Forelimb muscle (tissue), 1 donor: ENCODE results near the gene PRKCA. TPM values are rescaled to one million over a fixed set of nuclear protein-coding genes. Genes with fewer than 3 reads are reported as not detected.
"Not testable (repeated sequence)": the region's sequence is repeated elsewhere in the genome, so short reads cannot be mapped to it uniquely, and the experiment has no call there.

Experiments
- DNase-seq: peaks from one replicate; pipeline ENCODE4 v3.0.0-alpha.2; 2013; ENCODE audit warnings: low read depth
- polyA plus RNA-seq: library from polyadenylated mRNA; unstranded; fragments of 120-200 nt; gene quantifications from one replicate; pipeline ENCODE4 v1.2.1, GENCODE V29; 2013; ENCODE audit not compliant: insufficient read length

Gene PRKCA
- polyA plus RNA-seq, 1 donor = 2.4 TPM

- no peak for DNase-seq
These were observed 135.1 kb downstream of the PRKCA start for GRCh38 chr17:66437476-66438026.

GRCh38 chr17:66438101-66438500 lies 135.7 kb downstream of the PRKCA start:
- no peak for DNase-seq

- DNase-seq = no peak
These were observed 138.8 kb downstream of the PRKCA start for GRCh38 chr17:66441101-66441661.

- DNase-seq = no peak
These were observed 140.8 kb downstream of the PRKCA start for GRCh38 chr17:66443166-66443565.

DNA sequence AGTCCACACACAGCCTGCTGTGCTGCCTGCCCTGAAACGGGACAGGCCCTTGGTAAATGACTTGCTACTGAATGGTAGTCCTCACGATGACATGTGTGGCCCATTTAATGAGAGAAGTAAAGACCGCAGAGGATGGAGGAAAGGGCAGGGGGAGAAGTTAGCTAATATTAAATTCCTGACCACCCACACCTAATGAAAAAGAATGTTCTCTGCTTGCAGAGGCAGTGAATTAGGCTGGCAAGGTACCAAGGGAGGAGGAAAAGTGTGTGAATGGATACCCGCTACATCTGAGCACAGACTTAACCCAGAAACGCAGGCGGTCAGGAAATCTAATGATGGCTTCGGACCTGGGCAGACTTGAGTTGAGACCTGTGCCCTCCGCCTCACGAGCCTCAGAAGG lies 141.2 kb downstream of the PRKCA start:
- DNase-seq = no peak

DNA sequence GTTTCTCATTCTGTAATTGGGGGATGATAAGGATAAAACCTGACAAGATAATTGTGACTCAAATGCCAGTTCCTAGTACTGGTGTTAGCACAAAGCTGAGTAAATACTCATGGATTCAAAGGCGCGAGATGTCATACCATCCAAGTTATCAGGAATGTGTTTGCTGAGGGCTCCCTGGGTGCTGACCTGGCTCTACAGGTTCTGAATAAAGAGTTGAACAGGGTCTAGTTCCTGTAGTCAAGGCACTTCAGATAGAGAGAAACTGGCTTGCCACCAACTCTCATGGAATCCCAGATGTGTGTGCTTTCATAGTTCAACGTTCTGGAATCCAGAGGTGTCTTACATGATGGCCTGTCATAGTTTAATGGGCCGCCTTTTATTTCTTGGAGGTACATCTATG lies 141.6 kb downstream of the PRKCA start:
- no peak for DNase-seq

- DNase-seq = no peak
These were observed 142.8 kb downstream of the PRKCA start for GRCh38 chr17:66445229-66445628.

DNA sequence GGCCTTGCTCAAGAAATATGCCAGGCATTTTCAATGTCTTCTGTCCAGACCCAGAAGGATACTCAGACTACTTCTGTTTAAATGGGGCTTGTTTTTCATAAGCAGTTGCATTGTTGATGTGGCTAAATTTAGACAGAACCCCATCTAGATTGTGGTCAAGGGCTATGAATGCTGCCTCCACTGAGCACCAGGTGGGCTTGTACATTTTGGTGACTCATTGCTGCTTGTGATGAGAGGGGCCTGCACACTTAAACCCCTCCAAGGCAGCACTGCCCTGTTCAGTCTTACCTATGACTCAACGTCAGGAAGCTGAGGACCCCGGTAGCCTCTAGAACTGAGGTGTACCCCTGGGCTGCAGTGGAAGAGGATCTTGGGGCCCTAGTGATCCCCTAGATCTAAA lies 144.0 kb downstream of the PRKCA start:
- no peak for DNase-seq

DNA sequence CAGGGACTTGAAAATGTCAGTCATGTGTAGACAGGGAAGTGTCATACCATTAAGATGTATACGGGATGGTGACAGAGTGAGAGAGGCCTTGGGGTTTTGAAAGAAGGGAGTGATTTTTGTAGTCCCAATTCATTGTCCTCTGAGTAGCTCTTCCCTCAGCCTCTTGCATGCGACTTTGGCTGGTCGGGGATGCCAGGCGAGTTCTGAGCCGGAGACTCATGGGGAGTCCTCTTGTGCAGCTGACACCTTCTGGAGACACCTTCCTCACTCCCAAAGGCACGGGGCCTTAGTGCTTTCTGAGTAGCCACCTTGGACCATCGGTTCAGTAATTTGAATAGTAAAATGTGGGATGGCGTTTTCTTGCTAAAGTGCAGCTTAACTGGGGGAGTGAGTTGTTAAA lies 144.7 kb downstream of the PRKCA start:
- no peak for DNase-seq

DNA sequence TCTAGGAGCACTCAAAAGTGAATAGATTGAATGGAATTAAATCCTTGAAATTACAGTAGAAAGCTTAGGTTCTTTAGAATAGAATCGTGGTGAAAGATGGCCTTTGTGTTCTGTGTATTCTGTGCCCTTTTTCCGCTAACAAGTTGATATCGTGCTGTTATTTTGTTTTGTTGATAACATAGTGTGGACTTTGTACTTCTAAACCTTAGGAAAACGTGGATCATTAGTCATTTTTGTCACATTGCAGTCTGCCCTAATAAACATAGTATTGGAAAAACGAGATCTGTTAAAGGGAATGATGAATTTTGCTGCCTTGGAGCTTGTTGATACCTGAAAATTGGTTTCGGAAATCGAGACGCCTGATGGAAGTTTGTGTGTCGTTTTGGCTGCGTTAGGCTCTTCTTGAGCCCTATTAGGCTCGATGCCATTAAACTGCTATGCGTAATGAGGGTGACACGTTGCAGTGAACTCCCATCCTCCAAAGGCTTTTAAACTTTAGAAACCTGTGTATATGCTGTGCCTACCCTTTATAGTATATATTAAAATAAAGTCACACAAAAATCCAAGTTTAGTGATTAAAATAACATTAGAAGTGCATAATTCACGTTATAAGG lies 145.7 kb downstream of the PRKCA start:
- DNase-seq = no peak

- no peak for DNase-seq
These were observed 147.1 kb downstream of the PRKCA start for GRCh38 chr17:66449418-66449977.

DNA sequence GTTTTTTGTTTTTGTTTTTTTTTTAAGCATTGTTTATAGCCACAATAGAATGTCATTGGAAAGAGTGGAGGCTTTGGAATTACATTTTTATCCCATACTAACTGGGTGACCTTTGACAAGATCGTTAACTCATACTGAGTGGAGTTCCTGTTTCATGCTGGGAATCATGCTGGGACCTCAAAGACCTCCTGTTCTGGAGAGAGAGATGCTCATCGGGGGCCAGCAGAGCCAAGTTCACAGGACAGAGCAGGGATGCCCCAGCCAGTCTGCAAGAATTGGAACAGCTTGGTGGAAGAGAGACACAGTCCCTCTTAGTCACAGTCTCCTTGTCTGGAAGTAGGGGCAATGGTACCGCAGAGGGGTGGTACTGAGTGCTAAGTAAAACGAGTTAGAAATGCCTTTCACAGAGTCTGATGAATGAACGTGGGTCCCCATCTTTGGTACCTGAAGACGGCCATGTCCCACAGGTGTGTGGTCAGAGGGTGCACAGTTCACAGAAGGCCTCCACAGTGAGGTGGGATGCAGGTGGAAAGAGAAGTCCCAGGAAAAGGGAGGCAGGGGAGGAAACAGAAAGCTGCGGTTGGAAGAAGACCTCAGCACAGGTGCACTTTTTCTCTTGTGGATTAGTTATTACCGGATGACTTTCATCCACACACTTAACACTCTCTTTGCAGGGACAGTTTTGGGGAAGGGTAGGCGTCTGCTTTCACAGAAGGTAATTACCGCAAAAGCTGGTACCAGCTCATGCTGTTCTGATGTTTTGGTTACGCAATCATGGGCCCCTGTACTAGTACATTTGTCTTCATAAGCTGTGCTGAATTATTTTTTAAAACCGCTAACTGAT lies 147.8 kb downstream of the PRKCA start:
- no peak for DNase-seq

- DNase-seq = no peak
These were observed 148.4 kb downstream of the PRKCA start for GRCh38 chr17:66450852-66451158.

GRCh38 chr17:66451188-66452149 lies 149.1 kb downstream of the PRKCA start:
- DNase-seq = no peak

GRCh38 chr17:66455060-66455459 lies 152.6 kb downstream of the PRKCA start:
- no peak for DNase-seq

DNA sequence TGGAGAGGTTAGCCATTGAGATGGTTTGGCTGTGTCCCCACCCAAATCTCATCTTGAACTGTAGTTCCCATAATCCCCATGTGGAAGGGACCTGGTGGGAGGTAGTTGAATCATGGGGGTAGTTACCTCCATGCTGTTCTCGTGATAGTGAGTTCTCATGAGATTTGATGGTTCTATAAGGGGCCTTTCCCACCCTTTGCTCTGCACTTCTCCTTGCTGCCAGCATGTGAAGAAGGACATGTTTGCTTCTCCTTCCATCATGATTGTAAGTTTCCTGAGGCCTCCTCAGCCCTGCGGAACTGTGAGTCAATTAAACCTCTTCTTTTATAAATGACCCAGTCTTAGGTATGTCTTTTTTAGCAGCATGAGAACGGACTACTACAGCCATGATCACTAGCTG lies 155.1 kb downstream of the PRKCA start:
- DNase-seq = not testable (repeated sequence)

DNA sequence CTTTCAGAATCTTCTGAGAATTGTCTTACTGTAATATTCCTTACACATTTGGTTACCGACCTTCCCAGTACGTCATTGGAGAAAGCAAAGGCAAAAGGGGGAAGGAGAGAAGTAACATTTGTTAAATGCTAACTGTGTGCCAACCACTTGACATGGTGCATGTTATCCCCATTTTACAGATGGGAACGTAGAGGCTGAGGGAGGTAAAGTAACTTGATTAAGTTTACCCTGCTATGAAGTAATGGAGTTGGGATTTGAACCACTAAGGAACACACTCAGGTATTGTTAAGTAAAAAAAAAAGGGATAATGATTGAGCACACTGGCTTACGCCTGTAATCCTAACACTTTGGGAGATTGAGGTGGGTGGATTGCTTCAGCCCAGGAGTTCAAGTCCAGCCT lies 156.4 kb downstream of the PRKCA start:
- no peak for DNase-seq

- no peak for DNase-seq
These were observed 157.4 kb downstream of the PRKCA start for GRCh38 chr17:66459811-66460270.

GRCh38 chr17:66460558-66460957 lies 158.1 kb downstream of the PRKCA start:
- DNase-seq = no peak

GRCh38 chr17:66461343-66461995 lies 159.1 kb downstream of the PRKCA start:
- no peak for DNase-seq

- DNase-seq = no peak
These were observed 159.6 kb downstream of the PRKCA start for GRCh38 chr17:66462010-66462409.
